Measurements from ENCODE around the gene KSR1. TPM values are rescaled to one million over a fixed set of nuclear protein-coding genes. Genes with fewer than 3 reads are reported as not detected.

KSR1 gene
- total RNA-seq, 1 donor, result 6.5 TPM

- Histone ChIP-seq H4K20me1 (ENCODE audit: insufficient read depth, low read length) (peaks cover 8% of the 10 kb centered on the region), H3K27me3 (ENCODE audit: insufficient read depth, low read length) (peaks cover 34% of the 10 kb centered on the region), H3K4me3 (ENCODE audit: insufficient read depth, low read length) (no peak overlapping the region), H3K79me2 (ENCODE audit: insufficient read depth, low read length) (no peaks in the 10 kb centered on the region), H3K4me1 (ENCODE audit: insufficient read depth, low read length) (no peaks in the 10 kb centered on the region), H3K27ac (ENCODE audit: low read depth, low read length) (no peak overlapping the region), H3K4me2 (ENCODE audit: insufficient read depth, low read length) (no peak overlapping the region), H3K9me3 (ENCODE audit: low read depth, low read length) (no peaks in the 10 kb centered on the region), H2AFZ (ENCODE audit: low read length) (no peak overlapping the region), H3K36me3 (ENCODE audit: insufficient read depth, low read length) (no peaks in the 10 kb centered on the region)
- no peak for TF ChIP-seq CTCF (IDR thresholded peaks at IDR 0.05; ENCODE audit: extremely low read depth, low read depth, low read length)
- no peak for DNase-seq (ENCODE audit: insufficient read length, low spot score, missing footprints)
These were observed 56.5 kb downstream of the KSR1 start for GRCh38 chr17:27512511-27513346.

- H4K20me1 ChIP-seq (ENCODE audit: insufficient read depth, low read length), result peaks cover 15% of the 10 kb centered on the region
- no peak overlapping the region for H3K4me2 ChIP-seq (ENCODE audit: insufficient read depth, low read length)
- H3K27me3 ChIP-seq (ENCODE audit: insufficient read depth, low read length), result peaks cover 34% of the 10 kb centered on the region
- no peaks in the 10 kb centered on the region for H3K4me1 ChIP-seq (ENCODE audit: insufficient read depth, low read length)
- no peak overlapping the region for H2AFZ ChIP-seq (ENCODE audit: low read length)
- no peaks in the 10 kb centered on the region for H3K79me2 ChIP-seq (ENCODE audit: insufficient read depth, low read length)
- no peak overlapping the region for H3K4me3 ChIP-seq (ENCODE audit: insufficient read depth, low read length)
- no peak for DNase-seq (ENCODE audit: insufficient read length, low spot score, missing footprints)
- no peak for TF ChIP-seq CTCF (IDR thresholded peaks at IDR 0.05; ENCODE audit: extremely low read depth, low read depth, low read length)
- no peaks in the 10 kb centered on the region for H3K9me3 ChIP-seq (ENCODE audit: low read depth, low read length)
- no peak overlapping the region for H3K27ac ChIP-seq (ENCODE audit: low read depth, low read length)
- no peaks in the 10 kb centered on the region for H3K36me3 ChIP-seq (ENCODE audit: insufficient read depth, low read length)
These were observed 57.6 kb downstream of the KSR1 start for GRCh38 chr17:27513849-27514248.

GRCh38 chr17:27514595-27515413, 58.6 kb downstream of the KSR1 start:
- no peaks in the 10 kb centered on the region for H3K36me3 ChIP-seq (ENCODE audit: insufficient read depth, low read length)
- H2AFZ ChIP-seq (ENCODE audit: low read length), result no peak overlapping the region
- H3K4me3 ChIP-seq (ENCODE audit: insufficient read depth, low read length), result no peak overlapping the region
- no peaks in the 10 kb centered on the region for H3K9me3 ChIP-seq (ENCODE audit: low read depth, low read length)
- DNase-seq (ENCODE audit: insufficient read length, low spot score, missing footprints), result no peak
- TF ChIP-seq CTCF (IDR thresholded peaks at IDR 0.05; ENCODE audit: extremely low read depth, low read depth, low read length), result no peak
- H3K4me2 ChIP-seq (ENCODE audit: insufficient read depth, low read length), result no peak overlapping the region
- no peaks in the 10 kb centered on the region for H3K79me2 ChIP-seq (ENCODE audit: insufficient read depth, low read length)
- peaks cover 19% of the 10 kb centered on the region for H4K20me1 ChIP-seq (ENCODE audit: insufficient read depth, low read length)
- H3K27me3 ChIP-seq (ENCODE audit: insufficient read depth, low read length), result peaks cover 34% of the 10 kb centered on the region
- no peak overlapping the region for H3K27ac ChIP-seq (ENCODE audit: low read depth, low read length)
- no peaks in the 10 kb centered on the region for H3K4me1 ChIP-seq (ENCODE audit: insufficient read depth, low read length)

- H3K4me3 ChIP-seq (ENCODE audit: insufficient read depth, low read length), result no peak overlapping the region
- DNase-seq (ENCODE audit: insufficient read length, low spot score, missing footprints), result no peak
- no peaks in the 10 kb centered on the region for H3K4me1 ChIP-seq (ENCODE audit: insufficient read depth, low read length)
- no peak overlapping the region for H3K27ac ChIP-seq (ENCODE audit: low read depth, low read length)
- peaks cover 26% of the 10 kb centered on the region for H3K27me3 ChIP-seq (ENCODE audit: insufficient read depth, low read length)
- TF ChIP-seq CTCF (IDR thresholded peaks at IDR 0.05; ENCODE audit: extremely low read depth, low read depth, low read length), result no peak
- H3K4me2 ChIP-seq (ENCODE audit: insufficient read depth, low read length), result no peak overlapping the region
- H3K9me3 ChIP-seq (ENCODE audit: low read depth, low read length), result no peaks in the 10 kb centered on the region
- H2AFZ ChIP-seq (ENCODE audit: low read length), result no peak overlapping the region
- no peaks in the 10 kb centered on the region for H3K79me2 ChIP-seq (ENCODE audit: insufficient read depth, low read length)
- peaks cover 21% of the 10 kb centered on the region for H4K20me1 ChIP-seq (ENCODE audit: insufficient read depth, low read length)
- no peaks in the 10 kb centered on the region for H3K36me3 ChIP-seq (ENCODE audit: insufficient read depth, low read length)
These were observed 61.8 kb downstream of the KSR1 start for GRCh38 chr17:27518048-27518447.

All from osteoblast (primary cell).